Smooth muscle cell (in vitro differentiated cells): ENCODE results near the gene ALDOA. TPM values are rescaled to one million over a fixed set of nuclear protein-coding genes. Genes with fewer than 3 reads are reported as not detected.

Source experiments
- DNase-seq: peaks from one replicate; lab custom pipeline; 2025; ENCODE audit not compliant: unreplicated experiment; lab: John Stamatoyannopoulos, UW
- H2AFZ ChIP-seq: fragments of 200-600 bp; sonication (generic); 2 replicates; pipeline ENCODE4 v1.6.0; 2016; ENCODE audit warnings: antibody characterized with exemption, low read depth, mild to moderate bottlenecking
- H3F3A ChIP-seq: fragments of 200-600 bp; sonication (generic); 2 replicates; pipeline ENCODE4 v1.6.0; 2017; ENCODE audit warnings: antibody characterized with exemption, low read depth
- H3K27ac ChIP-seq: fragments of 200-600 bp; sonication (generic); 2 replicates; pipeline ENCODE4 v1.5.1; 2016; ENCODE audit warnings: low read depth, mild to moderate bottlenecking
- H3K27me3 ChIP-seq: fragments of 200-600 bp; sonication (generic); 2 replicates; pipeline ENCODE4 v1.6.1; 2016; ENCODE audit warnings: low read depth, mild to moderate bottlenecking
- H3K36me3 ChIP-seq: fragments of 200-600 bp; sonication (generic); 2 replicates; pipeline ENCODE4 v1.5.1; 2016; ENCODE audit warnings: low read depth
- H3K4me1 ChIP-seq: fragments of 200-600 bp; sonication (generic); 2 replicates; pipeline ENCODE4 v1.5.1; 2016; ENCODE audit warnings: low read depth
- H3K4me2 ChIP-seq: fragments of 200-600 bp; sonication (generic); 2 replicates; pipeline ENCODE4 v1.6.0; 2016; ENCODE audit warnings: mild to moderate bottlenecking
- H3K4me3 ChIP-seq: fragments of 200-600 bp; sonication (generic); 2 replicates; pipeline ENCODE4 v1.5.1; 2016; ENCODE audit warnings: mild to moderate bottlenecking
- H3K79me2 ChIP-seq: fragments of 200-600 bp; sonication (generic); 2 replicates; pipeline ENCODE4 v1.6.0; 2016; ENCODE audit warnings: low read depth, mild to moderate bottlenecking
- H3K9ac ChIP-seq: fragments of 200-600 bp; sonication (generic); 2 replicates; pipeline ENCODE4 v1.6.0; 2016; ENCODE audit warnings: low read depth
- H3K9me3 ChIP-seq: fragments of 200-600 bp; sonication (generic); replicated peaks from 2 replicates; pipeline ENCODE4 v1.5.1; 2016; ENCODE audit warnings: low read depth
- H4K20me1 ChIP-seq: fragments of 200-600 bp; sonication (generic); 2 replicates; pipeline ENCODE4 v1.6.0; 2016; ENCODE audit warnings: low read depth
- CTCF ChIP-seq: fragments of 200-600 bp; sonication (generic); IDR thresholded peaks from 2 replicates; pipeline ENCODE4 v1.5.1; 2017; ENCODE audit warnings: borderline replicate concordance, mild to moderate bottlenecking, antibody characterized with exemption; ENCODE audit not compliant: insufficient read depth, poor library complexity, severe bottlenecking
- WGBS: methylation state at CpG from one replicate; pipeline ENCODE4 v1.1.7; 2016; ENCODE audit warnings: low lambda C conversion rate; 5-methylcytosine and 5-hydroxymethylcytosine counted together
- polyA plus RNA-seq: library from polyadenylated mRNA; unstranded; fragments of >200 nt; fragmentation: Nextera tagmentation; extraction: Ambion mirVana; gene quantifications from 2 replicates; pipeline ENCODE4 v1.2.1, GENCODE V29; 2016
- total RNA-seq: library from RNA; depleted of rRNA; stranded (reverse); fragments of >200 nt; gene quantifications from 2 replicates; pipeline ENCODE4 v1.2.3, GENCODE V29; 2014

Gene ALDOA
- total and polyA plus RNA-seq, 2 experiments from 2014 or later, result 1,146 to 2,856 TPM

- Histone ChIP-seq H3K4me3 (peak overlapping the region; percentile 92), H2AFZ (peak overlapping the region; percentile 53), H3K36me3 (no peaks in the 10 kb centered on the region), H4K20me1 (peaks cover 41% of the 10 kb centered on the region), H3F3A (peaks cover 36% of the 10 kb centered on the region), H3K27ac (peak overlapping the region; percentile 98), H3K4me2 (peak overlapping the region; percentile 98), H3K9me3 (no peaks in the 10 kb centered on the region), H3K4me1 (peaks cover 39% of the 10 kb centered on the region), H3K9ac (peak overlapping the region; percentile 78), H3K27me3 (no peaks in the 10 kb centered on the region), H3K79me2 (peaks cover 43% of the 10 kb centered on the region)
- 3% methylated on average over 25 of the region's 25 CpGs for WGBS
- no peak for DNase-seq
- no peak for TF ChIP-seq CTCF
Observed at GRCh38 chr16:30064729-30065101, 845 bp upstream of the ALDOA start.

GRCh38 chr16:30065943-30066760 is 592 bp downstream of the ALDOA start:
- Histone ChIP-seq H3K9ac (peak overlapping the region; percentile 99), H3K4me1 (peaks cover 35% of the 10 kb centered on the region), H2AFZ (no peak overlapping the region), H3K27ac (peak overlapping the region; percentile 98), H3K4me3 (peak overlapping the region; percentile 92), H3K27me3 (no peaks in the 10 kb centered on the region), H3F3A (peaks cover 49% of the 10 kb centered on the region), H3K9me3 (no peaks in the 10 kb centered on the region), H3K79me2 (peaks cover 56% of the 10 kb centered on the region), H4K20me1 (peaks cover 55% of the 10 kb centered on the region), H3K4me2 (peak overlapping the region; percentile 98), H3K36me3 (no peaks in the 10 kb centered on the region)
- under 1% methylated on average over 40 of the region's 44 CpGs for WGBS
- peak; percentile 85 for DNase-seq
- TF ChIP-seq CTCF, result no peak

GRCh38 chr16:30066761-30067583 is 1.4 kb downstream of the ALDOA start:
- no peak for DNase-seq
- H3K4me1 ChIP-seq, result peaks cover 34% of the 10 kb centered on the region
- peak overlapping the region; percentile 92 for H3K4me3 ChIP-seq
- H3K27ac ChIP-seq, result peak overlapping the region; percentile 98
- H3K36me3 ChIP-seq, result no peaks in the 10 kb centered on the region
- peaks cover 55% of the 10 kb centered on the region for H3F3A ChIP-seq
- TF ChIP-seq CTCF, result no peak
- peak overlapping the region; percentile 98 for H3K4me2 ChIP-seq
- WGBS, result 65% methylated on average over 20 of the region's 21 CpGs
- H4K20me1 ChIP-seq, result peaks cover 63% of the 10 kb centered on the region
- H3K27me3 ChIP-seq, result no peaks in the 10 kb centered on the region
- no peak overlapping the region for H2AFZ ChIP-seq
- H3K79me2 ChIP-seq, result peaks cover 64% of the 10 kb centered on the region
- peak overlapping the region; percentile 99 for H3K9ac ChIP-seq
- H3K9me3 ChIP-seq, result no peaks in the 10 kb centered on the region
